Gastroesophageal sphincter (tissue), 4 donors: ENCODE data around the gene EFEMP1. TPM values are rescaled to one million over a fixed set of nuclear protein-coding genes. Genes with fewer than 3 reads are reported as not detected.
A peak's percentile ranks its signal among the peaks of the same experiment; 100 is the strongest.

ENCODE experiments used
- ATAC-seq: fragments of 150-250 bp; one replicate; pipeline ENCODE4 v1.9.1; 2016; ENCODE audit warnings: mild to moderate bottlenecking, moderate library complexity
- H3K27ac ChIP-seq, 4 donors: fragments of 200-600 bp; sonication (generic) in 3 of 4; 1 replicate in 3 of 4; 2 replicates in 1 of 4; pipeline ENCODE4 v1.5.1; 2016 to 2019
- H3K27me3 ChIP-seq: fragments of 200-600 bp; sonication (generic); one replicate; pipeline ENCODE4 v1.5.1; 2019
- H3K36me3 ChIP-seq, 2 donors: fragments of 200-600 bp; sonication (generic); one replicate each; pipeline ENCODE4 v1.5.1; 2019; ENCODE audit warnings: control low read depth in 1 of 2
- H3K4me1 ChIP-seq, 3 donors: fragments of 200-600 bp; sonication (generic); 1 replicate in 2 of 3; 2 replicates in 1 of 3; pipeline ENCODE4 v1.5.1; 2016 to 2019; ENCODE audit warnings: control low read depth in 2 of 3
- H3K4me3 ChIP-seq, 2 donors: fragments of 200-600 bp; sonication (generic); one replicate each; pipeline ENCODE4 v1.5.1; 2019; ENCODE audit warnings: mild to moderate bottlenecking in 1 of 2, moderate library complexity in 1 of 2
- H3K9me3 ChIP-seq, 3 donors: fragments of 200-600 bp; sonication (generic); one replicate each; pipeline ENCODE4 v1.5.1; 2017 to 2019; ENCODE audit warnings: control low read depth in 2 of 3
- EP300 ChIP-seq: sonication (generic); formaldehyde crosslinking; IDR thresholded peaks from one replicate; pipeline ENCODE4 v1.6.1; 2017; ENCODE audit warnings: antibody characterized with exemption, mild to moderate bottlenecking
- POLR2A ChIP-seq, 2 donors: fragments of 450-650 bp; IDR thresholded peaks; one replicate each; pipeline ENCODE4 v1.6.1; 2017; ENCODE audit warnings: antibody characterized with exemption in 2 of 2, mild to moderate bottlenecking in 2 of 2, moderate library complexity in 1 of 2
- POLR2AphosphoS5 ChIP-seq: sonication (generic); formaldehyde crosslinking; IDR thresholded peaks from one replicate; pipeline ENCODE4 v1.6.1; 2017; ENCODE audit warnings: antibody characterized with exemption
- WGBS, 2 donors: methylation state at CpG; one replicate each; pipeline ENCODE4 v1.1.5; 2018; ENCODE audit warnings: low coverage in 1 of 2; 5-methylcytosine and 5-hydroxymethylcytosine counted together
- total RNA-seq, 4 donors: library from RNA; depleted of rRNA; stranded (reverse); fragments of >200 nt; gene quantifications; one replicate each; pipeline ENCODE4 v1.1.0, GENCODE V29; 2016
- TF ChIP-seq, protein P1 (sequence below), 4 experiments: fragments of 200-600 bp in 2 of 4; fragments of 450-650 bp in 2 of 4; sonication (generic) in 1 of 4; IDR thresholded peaks; one replicate each; pipeline ENCODE4 v1.5.1; 2017 to 2019; ENCODE audit warnings: antibody characterized with exemption in 4 of 4, mild to moderate bottlenecking in 2 of 4, moderate library complexity in 2 of 4

EFEMP1 gene
- total RNA-seq, 4 donors from 2014 or later: 70.5 to 141 (median 91.9) TPM

DNA sequence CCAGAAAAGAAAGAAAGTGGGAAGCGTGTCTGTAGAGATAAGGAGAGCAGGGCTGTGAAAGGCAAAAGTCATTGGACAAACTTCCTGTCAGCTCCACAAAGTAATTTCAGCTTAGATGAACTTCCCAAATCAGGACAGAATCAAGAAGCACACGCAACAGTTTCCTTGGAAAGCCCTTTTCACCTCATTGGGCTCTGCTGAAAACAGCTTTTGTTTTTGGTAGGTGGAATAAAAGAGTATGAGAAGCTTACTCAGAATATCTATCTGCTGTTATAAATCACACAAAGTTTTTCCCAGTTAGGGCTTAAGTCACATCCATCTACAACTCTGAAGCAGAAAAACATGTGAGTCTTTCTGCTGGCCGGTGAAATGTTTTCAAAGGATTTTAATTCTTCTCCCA is 42.4 kb upstream of the EFEMP1 start:
- peak; percentile 65 for ATAC-seq
- peaks cover 0 to 7% (median 0%) of the 10 kb centered on the region in 3 donors for H3K9me3 ChIP-seq
- H3K36me3 ChIP-seq: no peaks in the 10 kb centered on the region
- 21 to 45% methylated on average over 3 of the region's 3 CpGs for WGBS, 2 donors
- peak overlapping the region in 3 of 4 donors; percentile 38 to 56 (median 54) for H3K27ac ChIP-seq
- no peak overlapping the region for H3K4me3 ChIP-seq
- peaks cover 5% of the 10 kb centered on the region for H3K27me3 ChIP-seq
- TF ChIP-seq, protein P1, sequence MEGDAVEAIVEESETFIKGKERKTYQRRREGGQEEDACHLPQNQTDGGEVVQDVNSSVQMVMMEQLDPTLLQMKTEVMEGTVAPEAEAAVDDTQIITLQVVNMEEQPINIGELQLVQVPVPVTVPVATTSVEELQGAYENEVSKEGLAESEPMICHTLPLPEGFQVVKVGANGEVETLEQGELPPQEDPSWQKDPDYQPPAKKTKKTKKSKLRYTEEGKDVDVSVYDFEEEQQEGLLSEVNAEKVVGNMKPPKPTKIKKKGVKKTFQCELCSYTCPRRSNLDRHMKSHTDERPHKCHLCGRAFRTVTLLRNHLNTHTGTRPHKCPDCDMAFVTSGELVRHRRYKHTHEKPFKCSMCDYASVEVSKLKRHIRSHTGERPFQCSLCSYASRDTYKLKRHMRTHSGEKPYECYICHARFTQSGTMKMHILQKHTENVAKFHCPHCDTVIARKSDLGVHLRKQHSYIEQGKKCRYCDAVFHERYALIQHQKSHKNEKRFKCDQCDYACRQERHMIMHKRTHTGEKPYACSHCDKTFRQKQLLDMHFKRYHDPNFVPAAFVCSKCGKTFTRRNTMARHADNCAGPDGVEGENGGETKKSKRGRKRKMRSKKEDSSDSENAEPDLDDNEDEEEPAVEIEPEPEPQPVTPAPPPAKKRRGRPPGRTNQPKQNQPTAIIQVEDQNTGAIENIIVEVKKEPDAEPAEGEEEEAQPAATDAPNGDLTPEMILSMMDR (IDR thresholded peaks at IDR 0.05): no peak
- TF ChIP-seq POLR2A (IDR thresholded peaks at IDR 0.05) (no peak), EP300 (no peak), POLR2AphosphoS5 (no peak)
- peaks cover 0 to 6% (median 0%) of the 10 kb centered on the region in 3 donors for H3K4me1 ChIP-seq

DNA sequence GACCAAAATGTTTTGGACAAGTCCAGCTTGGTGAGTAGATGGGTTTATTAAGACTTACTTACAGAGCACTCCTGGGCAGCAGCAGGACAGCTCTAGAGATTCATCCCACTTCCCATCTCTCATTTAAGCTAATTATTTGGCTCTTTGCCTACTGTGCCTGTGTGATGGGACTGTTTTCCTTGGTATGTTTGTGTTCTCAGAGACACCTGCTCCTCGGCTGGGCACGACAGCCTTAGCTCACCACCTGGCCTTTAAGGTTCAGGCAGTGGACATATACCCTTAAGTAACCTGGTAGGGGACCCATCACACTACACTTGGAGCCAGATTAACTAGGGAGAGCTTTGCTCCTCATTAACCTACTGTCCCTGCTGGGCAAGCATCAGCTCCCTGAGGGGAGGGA is 41.7 kb upstream of the EFEMP1 start:
- H3K27me3 ChIP-seq: peaks cover 5% of the 10 kb centered on the region
- TF ChIP-seq POLR2AphosphoS5: no peak
- TF ChIP-seq, protein P1 (IDR thresholded peaks at IDR 0.05): no peak
- TF ChIP-seq EP300: no peak
- no peak for TF ChIP-seq POLR2A (IDR thresholded peaks at IDR 0.05)
- no peak for ATAC-seq
- H3K36me3 ChIP-seq: no peaks in the 10 kb centered on the region
- peak overlapping the region in 3 of 4 donors; percentile 38 to 56 (median 54) for H3K27ac ChIP-seq
- H3K4me3 ChIP-seq: no peak overlapping the region
- 100% methylated on average over 1 of the region's 2 CpGs; no CpG with 5 or more reads in 1 of the 2 donors for WGBS, 2 donors
- H3K4me1 ChIP-seq: peaks cover 0 to 6% (median 0%) of the 10 kb centered on the region in 3 donors
- H3K9me3 ChIP-seq: peaks cover 0 to 7% (median 0%) of the 10 kb centered on the region in 3 donors

DNA sequence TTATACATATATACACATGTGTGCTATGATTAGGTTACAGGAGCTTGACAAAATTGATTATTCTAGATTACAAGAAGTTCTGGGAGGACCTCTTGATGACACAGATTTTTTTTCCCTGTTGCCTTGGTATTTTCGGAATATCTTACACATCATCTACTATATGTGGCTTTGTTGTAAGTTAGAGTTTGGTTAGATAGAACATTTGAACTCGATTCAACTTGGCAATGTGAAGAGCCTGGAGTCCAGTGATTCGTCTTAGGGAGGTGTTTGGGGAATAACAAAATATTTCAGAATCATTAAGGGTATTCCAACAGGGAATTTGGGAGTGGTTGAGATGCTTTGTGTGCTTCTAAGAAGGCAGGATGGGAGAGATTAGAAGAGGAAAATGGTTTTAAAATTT is 39.3 kb upstream of the EFEMP1 start:
- 41 to 65% methylated on average over 3 of the region's 3 CpGs for WGBS, 2 donors
- no peak overlapping the region for H3K27ac ChIP-seq
- no peaks in the 10 kb centered on the region for H3K36me3 ChIP-seq
- peaks cover 0 to 6% (median 0%) of the 10 kb centered on the region in 3 donors for H3K4me1 ChIP-seq
- ATAC-seq: no peak
- H3K9me3 ChIP-seq: no peaks in the 10 kb centered on the region
- H3K4me3 ChIP-seq: no peak overlapping the region
- TF ChIP-seq POLR2AphosphoS5 (no peak), POLR2A (IDR thresholded peaks at IDR 0.05) (no peak), EP300 (no peak)
- H3K27me3 ChIP-seq: no peaks in the 10 kb centered on the region

DNA sequence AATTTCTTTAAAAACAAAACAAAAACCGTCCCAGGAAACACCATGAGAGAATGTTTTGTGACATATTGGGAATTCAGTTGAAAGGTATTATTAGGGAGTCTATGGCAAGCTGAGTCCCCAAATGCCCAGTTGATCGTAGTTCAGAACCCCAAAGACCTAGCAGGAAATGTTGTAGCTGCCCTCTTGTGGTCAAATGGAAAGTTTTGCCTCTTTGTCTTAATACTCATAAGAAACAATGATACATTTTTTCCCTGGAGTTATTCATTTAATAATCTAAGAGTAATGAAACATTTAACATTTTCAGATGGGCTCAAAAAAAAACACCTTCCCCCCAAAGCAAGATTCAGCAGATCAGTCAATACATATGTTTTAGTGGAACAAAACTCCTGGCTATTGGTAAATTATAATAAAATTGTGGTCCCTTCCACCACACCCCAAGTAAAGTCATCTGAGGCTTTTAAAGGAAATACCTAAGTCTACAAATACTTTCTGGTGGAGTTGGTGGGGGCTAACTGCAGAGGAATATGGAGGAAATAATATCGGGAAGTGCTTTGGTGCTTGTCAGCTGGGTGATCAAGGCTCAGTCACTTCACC is 37.8 kb upstream of the EFEMP1 start:
- Histone ChIP-seq H3K27ac (no peak overlapping the region), H3K27me3 (no peaks in the 10 kb centered on the region), H3K4me1 (peaks cover 0 to 6% (median 0%) of the 10 kb centered on the region in 3 donors), H3K9me3 (no peaks in the 10 kb centered on the region), H3K4me3 (no peak overlapping the region), H3K36me3 (no peaks in the 10 kb centered on the region)
- WGBS, 2 donors: 19 to 24% methylated on average over 3 of the region's 3 CpGs
- TF ChIP-seq POLR2AphosphoS5 (no peak), POLR2A (IDR thresholded peaks at IDR 0.05) (no peak), EP300 (no peak)
- TF ChIP-seq, protein P1 (IDR thresholded peaks at IDR 0.05): peak in 3 of 4 experiments; percentile 38 to 51 (median 48)
- no peak for ATAC-seq

DNA sequence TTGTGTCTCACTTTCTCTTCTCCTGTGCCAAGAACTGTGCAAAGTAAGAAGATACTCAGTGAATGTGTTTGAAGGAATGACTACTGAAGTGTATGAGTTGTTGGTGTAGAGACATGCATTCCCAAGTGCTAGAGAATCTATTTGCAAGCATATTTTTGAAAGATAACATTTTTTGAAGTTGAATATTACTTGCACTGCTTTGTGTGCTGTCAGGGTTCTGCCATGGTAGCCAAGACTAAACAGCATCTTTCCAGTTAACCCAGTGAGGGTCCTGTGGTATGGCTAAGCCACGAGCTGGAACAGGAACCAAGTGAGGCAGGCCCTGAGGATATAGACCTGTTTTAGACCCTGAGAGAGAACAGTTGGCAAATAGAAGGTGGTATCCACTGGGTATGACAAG is 35.2 kb upstream of the EFEMP1 start:
- Histone ChIP-seq H3K27ac (no peak overlapping the region), H3K4me1 (no peaks in the 10 kb centered on the region), H3K27me3 (no peaks in the 10 kb centered on the region), H3K36me3 (no peaks in the 10 kb centered on the region), H3K4me3 (no peak overlapping the region), H3K9me3 (no peaks in the 10 kb centered on the region)
- ATAC-seq: no peak
- 14 to 44% methylated on average over 1 of the region's 1 CpG for WGBS, 2 donors
- TF ChIP-seq POLR2A (IDR thresholded peaks at IDR 0.05) (no peak), EP300 (no peak), POLR2AphosphoS5 (no peak)
- TF ChIP-seq, protein P1 (IDR thresholded peaks at IDR 0.05): no peak
